Globus pallidus (tissue), 1 donor: ENCODE data around the gene ANP32A.

Source experiments
- DNase-seq: peaks from one replicate; pipeline ENCODE4 v3.0.0-alpha.2; 2015; ENCODE audit warnings: low spot score

Gene ANP32A

GRCh38 chr15:68797599-68798345 lies 22.9 kb downstream of the ANP32A start:
- peak; percentile 91 for DNase-seq

GRCh38 chr15:68797191-68797590 lies 23.5 kb downstream of the ANP32A start:
- DNase-seq: no peak

- no peak for DNase-seq
Measured at GRCh38 chr15:68796576-68796975, 24.1 kb downstream of the ANP32A start.

GRCh38 chr15:68795298-68795848 lies 25.3 kb downstream of the ANP32A start:
- DNase-seq: peak; percentile 96

- peak; percentile 81 for DNase-seq
Measured at GRCh38 chr15:68794863-68795262, 25.8 kb downstream of the ANP32A start.

- no peak for DNase-seq
Measured at GRCh38 chr15:68794307-68794706, 26.4 kb downstream of the ANP32A start.

GRCh38 chr15:68793776-68794175 lies 26.9 kb downstream of the ANP32A start:
- DNase-seq: no peak

GRCh38 chr15:68792901-68793766 lies 27.6 kb downstream of the ANP32A start:
- no peak for DNase-seq

- no peak for DNase-seq
Measured at GRCh38 chr15:68791431-68792283, 29.0 kb downstream of the ANP32A start.

GRCh38 chr15:68790910-68791309 lies 29.8 kb downstream of the ANP32A start:
- no peak for DNase-seq

GRCh38 chr15:68790242-68790575 lies 30.5 kb downstream of the ANP32A start:
- no peak for DNase-seq

GRCh38 chr15:68789534-68790241 lies 31.0 kb downstream of the ANP32A start:
- no peak for DNase-seq

GRCh38 chr15:68789091-68789490 lies 31.6 kb downstream of the ANP32A start:
- DNase-seq: no peak

- DNase-seq: no peak
Measured at GRCh38 chr15:68788264-68788624, 32.5 kb downstream of the ANP32A start.

GRCh38 chr15:68787609-68788263 lies 33.0 kb downstream of the ANP32A start:
- no peak for DNase-seq

GRCh38 chr15:68786753-68787152 lies 33.9 kb downstream of the ANP32A start:
- DNase-seq: no peak

- no peak for DNase-seq
Measured at GRCh38 chr15:68785541-68785940, 35.2 kb downstream of the ANP32A start.

GRCh38 chr15:68784206-68784605 lies 36.5 kb downstream of the ANP32A start:
- no peak for DNase-seq

- no peak for DNase-seq
Measured at GRCh38 chr15:68783226-68784058, 37.3 kb downstream of the ANP32A start.

GRCh38 chr15:68782589-68783161 lies 38.0 kb downstream of the ANP32A start:
- no peak for DNase-seq
